BLaER1 treated with 17β-estradiol and CSF1 and Interleukin-3, amounts not matched to agents 10 nM and 100 nM (cell line): ENCODE data around the gene NEDD4L.

Experiments used
- H3K27ac ChIP-seq, 11 experiments: shearing (Covaris generic); formaldehyde crosslinking; 2 replicates each; pipeline ENCODE4 v1.8.1; 2022
- H3K27me3 ChIP-seq, 11 experiments: shearing (Covaris generic); formaldehyde crosslinking; 2 replicates each; pipeline ENCODE4 v1.8.1; 2022
- H3K36me3 ChIP-seq, 11 experiments: shearing (Covaris generic); formaldehyde crosslinking; 2 replicates each; pipeline ENCODE4 v1.8.1; 2022
- H3K4me1 ChIP-seq, 10 experiments: shearing (Covaris generic); formaldehyde crosslinking; 2 replicates each; pipeline ENCODE4 v1.8.1; 2022
- H3K4me2 ChIP-seq, 11 experiments: shearing (Covaris generic); formaldehyde crosslinking; 2 replicates each; pipeline ENCODE4 v1.8.1; 2022
- H3K4me3 ChIP-seq, 10 experiments: shearing (Covaris generic); formaldehyde crosslinking; 2 replicates each; pipeline ENCODE4 v1.8.1; 2022
- H3K9ac ChIP-seq, 11 experiments: shearing (Covaris generic); formaldehyde crosslinking; 2 replicates each; pipeline ENCODE4 v1.8.1; 2022
- H3K9me3 ChIP-seq, 11 experiments: shearing (Covaris generic); formaldehyde crosslinking; replicated peaks in 1 of 11; 2 replicates each; pipeline ENCODE4 v1.8.1; 2022
- H4K20me1 ChIP-seq, 11 experiments: shearing (Covaris generic); formaldehyde crosslinking; 2 replicates each; pipeline ENCODE4 v1.8.1; 2022
- Cebpa-rat ChIP-seq, 11 experiments: shearing (Covaris generic); IDR thresholded peaks; 2 replicates each; pipeline ENCODE4 v1.8.1; 2022

Gene NEDD4L

GRCh38 chr18:58227361-58227930, 183.4 kb downstream of the NEDD4L start:
- no peaks in the 10 kb centered on the region; a peak in 2 of 22 replicates for H3K36me3 ChIP-seq
- H3K9me3 ChIP-seq, result peaks cover 0 to 8% (median 2%) of the 10 kb centered on the region in 11 experiments; a peak in 8 of 22 replicates
- peaks cover 0 to 9% (median 0%) of the 10 kb centered on the region in 11 experiments; a peak in 1 of 22 replicates for H4K20me1 ChIP-seq
- no peak overlapping the region for H3K27ac ChIP-seq
- no peaks in the 10 kb centered on the region for H3K27me3 ChIP-seq
- H3K4me1 ChIP-seq, result peaks cover 41 to 63% (median 47%) of the 10 kb centered on the region in 10 experiments
- no peak overlapping the region for H3K9ac ChIP-seq
- H3K4me2 ChIP-seq, result peak overlapping the region in 2 of 11 experiments; percentile 72 to 83; a peak in 3 of 22 replicates
- TF ChIP-seq Cebpa-rat (IDR thresholded peaks at IDR 0.05), result no peak
- no peak overlapping the region for H3K4me3 ChIP-seq

DNA sequence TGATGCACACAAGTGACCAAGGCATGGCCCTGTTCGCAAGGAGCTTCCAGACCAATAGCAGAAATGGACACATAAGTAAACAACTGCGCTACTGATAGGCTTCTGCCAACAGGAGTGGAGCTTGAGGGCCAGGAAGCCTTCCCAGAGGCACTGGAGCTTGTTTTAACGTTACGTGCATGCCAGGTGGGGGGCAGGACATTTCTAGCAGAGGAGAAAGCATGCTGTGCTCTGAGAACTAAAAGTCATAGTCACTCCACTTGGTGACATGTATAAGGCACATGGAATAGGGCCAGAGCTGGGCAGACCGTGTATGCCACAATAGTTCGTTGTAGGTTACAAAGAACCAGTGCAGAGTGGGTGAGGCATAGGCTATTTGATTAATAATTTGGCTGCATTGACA, 184.2 kb downstream of the NEDD4L start:
- H3K36me3 ChIP-seq, result peaks cover 0 to 3% (median 0%) of the 10 kb centered on the region in 11 experiments; a peak in 4 of 22 replicates
- no peak overlapping the region for H3K4me3 ChIP-seq
- H3K4me1 ChIP-seq, result peaks cover 35 to 56% (median 41%) of the 10 kb centered on the region in 10 experiments
- no peak for TF ChIP-seq Cebpa-rat (IDR thresholded peaks at IDR 0.05)
- H3K9me3 ChIP-seq, result peaks cover 5 to 15% (median 9%) of the 10 kb centered on the region in 11 experiments
- no peak overlapping the region for H3K9ac ChIP-seq
- no peaks in the 10 kb centered on the region for H3K27me3 ChIP-seq
- peaks cover 0 to 9% (median 0%) of the 10 kb centered on the region in 11 experiments; a peak in 1 of 22 replicates for H4K20me1 ChIP-seq
- H3K4me2 ChIP-seq, result no peak overlapping the region
- no peak overlapping the region for H3K27ac ChIP-seq

DNA sequence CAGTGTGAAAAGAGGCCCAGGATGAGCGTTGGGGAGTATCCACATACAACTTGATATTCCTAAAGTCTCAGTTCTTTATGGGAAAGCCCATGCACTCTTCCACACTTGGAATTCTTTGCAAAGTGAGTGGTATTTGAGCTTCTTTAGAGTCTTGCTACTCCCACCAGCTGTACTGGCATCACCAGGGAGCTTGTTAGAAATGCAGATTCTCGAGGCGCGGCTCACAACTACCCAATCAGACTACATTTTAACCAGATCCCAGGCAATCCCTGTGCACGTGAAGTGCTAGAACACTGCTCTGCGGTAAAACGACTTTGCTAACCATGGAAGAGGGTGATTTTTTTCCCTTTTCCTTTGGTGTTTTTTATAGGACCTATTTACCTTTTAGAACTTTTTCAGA, 184.7 kb downstream of the NEDD4L start:
- Histone ChIP-seq H3K27ac (no peak overlapping the region), H3K27me3 (no peaks in the 10 kb centered on the region), H3K4me1 (peaks cover 29 to 50% (median 35%) of the 10 kb centered on the region in 10 experiments), H3K4me3 (no peak overlapping the region), H3K9ac (no peak overlapping the region), H3K4me2 (no peak overlapping the region), H3K9me3 (peaks cover 10 to 21% (median 13%) of the 10 kb centered on the region in 11 experiments), H4K20me1 (peaks cover 0 to 9% (median 0%) of the 10 kb centered on the region in 11 experiments; a peak in 1 of 22 replicates), H3K36me3 (peaks cover 0 to 7% (median 0%) of the 10 kb centered on the region in 11 experiments; a peak in 4 of 22 replicates)
- no peak for TF ChIP-seq Cebpa-rat (IDR thresholded peaks at IDR 0.05)

GRCh38 chr18:58229162-58229561, 185.1 kb downstream of the NEDD4L start:
- peaks cover 25 to 46% (median 31%) of the 10 kb centered on the region in 10 experiments for H3K4me1 ChIP-seq
- H3K36me3 ChIP-seq, result peaks cover 0 to 7% (median 0%) of the 10 kb centered on the region in 11 experiments; a peak in 4 of 22 replicates

DNA sequence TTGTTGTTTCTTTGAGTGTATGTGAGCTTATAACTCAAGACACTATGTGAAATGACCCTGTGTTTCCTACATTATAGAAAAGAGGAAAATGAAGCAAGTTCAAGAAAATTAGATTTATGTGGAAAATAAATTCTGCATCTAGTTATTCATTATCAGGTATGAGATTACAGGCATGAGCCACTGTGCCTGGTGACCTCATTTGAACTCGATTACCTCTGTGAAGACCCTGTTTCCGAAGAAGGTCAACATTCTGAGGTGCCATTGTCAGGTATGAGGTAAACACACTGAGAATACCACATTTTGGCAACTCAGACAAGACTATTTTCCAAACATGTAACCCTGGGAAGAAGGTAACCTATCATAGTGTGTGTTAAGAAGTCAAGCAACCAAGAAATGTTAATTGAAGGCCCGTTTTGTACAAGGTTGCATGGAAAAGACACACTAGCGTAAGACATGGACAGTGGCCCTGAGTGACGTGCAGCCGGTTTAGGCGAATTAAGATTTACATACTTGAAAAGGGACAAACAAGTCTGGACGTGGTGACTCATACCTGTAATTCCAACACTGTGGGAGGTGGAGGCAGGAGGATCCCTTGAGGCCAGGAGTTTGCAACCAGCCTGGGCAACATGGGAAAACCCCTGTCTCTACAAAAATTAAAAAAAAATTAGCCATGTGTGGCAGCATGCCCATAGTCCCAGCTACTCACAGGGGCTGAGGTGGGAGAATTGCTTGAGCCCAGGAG, 186.6 kb downstream of the NEDD4L start:
- H3K9ac ChIP-seq, result no peak overlapping the region
- TF ChIP-seq Cebpa-rat (IDR thresholded peaks at IDR 0.05), result no peak
- peak overlapping the region in 5 of 11 experiments; percentile 16 to 42 (median 33); a peak in 7 of 22 replicates for H3K4me2 ChIP-seq
- peaks cover 10 to 21% (median 13%) of the 10 kb centered on the region in 11 experiments for H3K9me3 ChIP-seq
- H3K27ac ChIP-seq, result no peak overlapping the region
- H3K4me1 ChIP-seq, result peaks cover 11 to 31% (median 17%) of the 10 kb centered on the region in 10 experiments
- H3K27me3 ChIP-seq, result no peaks in the 10 kb centered on the region
- peaks cover 0 to 7% (median 0%) of the 10 kb centered on the region in 11 experiments; a peak in 4 of 22 replicates for H3K36me3 ChIP-seq
- no peak overlapping the region for H3K4me3 ChIP-seq
- peaks cover 0 to 9% (median 0%) of the 10 kb centered on the region in 11 experiments; a peak in 2 of 22 replicates for H4K20me1 ChIP-seq

More at GRCh38 chr18:58229162-58229561, 185.1 kb downstream of the NEDD4L start:
- Histone ChIP-seq H3K27ac (no peak overlapping the region), H4K20me1 (peaks cover 0 to 9% (median 0%) of the 10 kb centered on the region in 11 experiments; a peak in 1 of 22 replicates), H3K9ac (no peak overlapping the region), H3K27me3 (no peaks in the 10 kb centered on the region), H3K4me2 (no peak overlapping the region), H3K9me3 (peaks cover 10 to 21% (median 13%) of the 10 kb centered on the region in 11 experiments), H3K4me3 (no peak overlapping the region)
- no peak for TF ChIP-seq Cebpa-rat (IDR thresholded peaks at IDR 0.05)

- Histone ChIP-seq H3K36me3 (peaks cover 0 to 7% (median 0%) of the 10 kb centered on the region in 11 experiments; a peak in 4 of 22 replicates), H3K4me1 (peaks cover 0 to 31% (median 10%) of the 10 kb centered on the region in 10 experiments; a peak in 12 of 20 replicates), H3K27ac (no peak overlapping the region), H3K4me3 (no peak overlapping the region), H4K20me1 (peaks cover 0 to 9% (median 0%) of the 10 kb centered on the region in 11 experiments; a peak in 3 of 22 replicates), H3K27me3 (no peaks in the 10 kb centered on the region), H3K9ac (no peak overlapping the region), H3K4me2 (no peak overlapping the region), H3K9me3 (peaks cover 10 to 21% (median 13%) of the 10 kb centered on the region in 11 experiments)
- no peak for TF ChIP-seq Cebpa-rat (IDR thresholded peaks at IDR 0.05)
Observed at GRCh38 chr18:58231930-58232329, 187.9 kb downstream of the NEDD4L start.

DNA sequence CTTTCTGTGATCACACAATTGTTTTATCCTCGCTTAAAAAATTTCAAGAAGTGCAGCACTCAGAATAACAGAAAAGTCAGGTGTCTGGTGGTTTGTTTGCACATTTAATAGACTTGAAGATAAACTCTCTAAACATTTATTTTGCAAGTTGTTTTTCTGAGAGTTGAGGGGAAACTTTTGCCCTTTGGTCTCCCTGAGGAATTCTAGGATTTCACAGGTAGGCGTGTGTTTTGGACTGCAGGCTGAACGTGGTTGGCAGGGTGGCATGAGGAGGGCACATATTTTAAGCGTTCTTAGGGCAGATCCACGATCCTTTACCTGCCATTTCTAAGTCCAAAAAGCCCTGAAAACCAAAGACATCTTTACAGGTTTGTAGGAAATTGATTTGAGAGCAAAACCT, 188.6 kb downstream of the NEDD4L start:
- Histone ChIP-seq H3K9ac (no peak overlapping the region), H3K9me3 (peaks cover 10 to 21% (median 13%) of the 10 kb centered on the region in 11 experiments), H3K4me3 (no peak overlapping the region), H4K20me1 (peaks cover 0 to 9% (median 0%) of the 10 kb centered on the region in 11 experiments; a peak in 3 of 22 replicates), H3K27ac (no peak overlapping the region), H3K4me2 (no peak overlapping the region), H3K27me3 (no peaks in the 10 kb centered on the region), H3K36me3 (peaks cover 0 to 7% (median 0%) of the 10 kb centered on the region in 11 experiments; a peak in 4 of 22 replicates), H3K4me1 (peaks cover 0 to 35% (median 15%) of the 10 kb centered on the region in 10 experiments; a peak in 12 of 20 replicates)
- TF ChIP-seq Cebpa-rat (IDR thresholded peaks at IDR 0.05), result no peak

- no peak overlapping the region for H3K27ac ChIP-seq
- no peak overlapping the region for H3K9ac ChIP-seq
- H3K9me3 ChIP-seq, result peaks cover 10 to 21% (median 13%) of the 10 kb centered on the region in 11 experiments
- no peak overlapping the region for H3K4me3 ChIP-seq
- TF ChIP-seq Cebpa-rat (IDR thresholded peaks at IDR 0.05), result no peak
- H3K4me1 ChIP-seq, result peaks cover 0 to 36% (median 16%) of the 10 kb centered on the region in 10 experiments; a peak in 12 of 20 replicates
- H3K27me3 ChIP-seq, result no peaks in the 10 kb centered on the region
- H3K36me3 ChIP-seq, result peaks cover 0 to 7% (median 0%) of the 10 kb centered on the region in 11 experiments; a peak in 4 of 22 replicates
- peaks cover 0 to 6% (median 0%) of the 10 kb centered on the region in 11 experiments; a peak in 2 of 22 replicates for H4K20me1 ChIP-seq
- H3K4me2 ChIP-seq, result no peak overlapping the region
Observed at GRCh38 chr18:58234359-58234741, 190.3 kb downstream of the NEDD4L start.
